Measurements from ENCODE around the gene TMEM132D. TPM values are rescaled to one million over a fixed set of nuclear protein-coding genes. Genes with fewer than 3 reads are reported as not detected.
A peak's percentile ranks its signal among the peaks of the same experiment; 100 is the strongest.

The TMEM132D gene
- polyA plus RNA-seq, 1 donor = 1.2 TPM

DNA sequence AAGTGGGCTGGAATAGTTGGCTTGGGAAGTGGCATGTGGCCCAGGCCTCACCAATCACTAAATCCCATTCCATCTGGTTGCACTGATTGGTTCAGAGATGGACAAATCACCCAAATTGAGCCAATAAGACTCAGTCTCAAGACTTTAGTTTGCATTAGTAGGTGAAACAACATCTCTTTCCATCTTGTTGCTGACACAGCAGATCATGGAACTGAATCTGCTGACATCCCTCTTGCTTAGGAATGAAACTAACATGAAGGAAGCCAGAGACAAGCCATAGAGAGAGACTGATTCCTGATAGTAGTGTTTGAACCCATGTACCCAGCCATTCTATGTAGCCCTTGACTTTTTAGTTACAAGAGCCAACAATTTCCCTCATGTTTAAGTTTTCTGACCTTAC, 743.5 kb downstream of the TMEM132D start:
- no peak for DNase-seq

DNA sequence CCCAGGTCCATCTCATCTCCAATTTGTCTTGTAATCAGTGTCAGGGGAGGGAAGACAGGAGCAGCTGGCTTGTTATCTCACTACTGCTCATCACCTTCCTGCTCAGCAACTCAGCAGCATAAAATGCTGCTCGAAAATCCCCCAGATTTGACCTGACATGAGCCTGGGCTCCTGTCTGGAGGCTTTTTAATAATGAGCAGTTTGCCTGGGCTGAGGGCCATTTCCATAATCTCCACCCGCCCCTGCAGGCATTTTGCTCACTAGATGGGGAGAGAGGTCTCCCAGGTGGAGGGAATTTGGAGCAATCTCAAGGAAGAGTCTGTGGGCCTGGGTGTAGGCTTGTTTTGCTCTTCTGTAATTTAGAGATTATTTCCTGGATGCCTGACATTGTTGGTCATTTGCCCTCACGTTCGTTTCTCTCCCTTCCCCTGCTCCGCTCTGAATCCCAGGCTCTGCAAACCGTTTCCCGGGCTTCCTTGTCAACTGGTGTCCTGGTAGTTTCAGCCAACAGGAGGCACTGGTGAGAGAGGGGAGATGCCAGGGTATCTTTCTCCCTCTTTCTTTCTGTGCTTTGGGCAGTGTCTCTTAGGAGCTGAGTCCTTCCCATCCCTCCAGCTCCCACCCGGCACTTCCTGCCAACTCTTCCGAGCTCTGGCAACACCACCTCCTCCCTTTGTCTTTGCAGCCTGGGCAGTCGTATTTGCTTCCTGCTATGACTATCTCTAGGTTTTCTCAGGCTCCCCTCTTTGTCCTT, 751.3 kb downstream of the TMEM132D start:
- DNase-seq = peak; percentile 2

DNA sequence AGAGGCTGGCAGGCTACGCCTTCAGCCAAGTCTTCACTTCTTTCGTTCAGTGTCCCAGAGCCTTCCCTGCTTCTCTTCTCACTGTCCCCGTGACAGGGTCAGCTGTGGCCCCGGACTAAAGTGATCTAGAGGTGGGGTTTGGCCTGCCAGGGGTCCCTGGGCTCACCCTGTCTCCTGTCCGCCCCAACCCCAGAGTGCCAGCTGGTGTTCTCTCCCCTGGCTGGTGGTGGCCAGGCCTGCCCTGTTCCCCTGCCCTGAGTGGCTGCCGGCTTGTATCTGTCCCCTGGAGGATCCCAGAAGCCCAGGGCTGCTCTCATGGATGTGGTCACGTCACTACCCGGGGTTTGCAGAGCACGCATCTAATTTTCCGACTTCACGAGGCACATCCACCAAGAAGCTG, 753.1 kb downstream of the TMEM132D start:
- no peak for DNase-seq

DNA sequence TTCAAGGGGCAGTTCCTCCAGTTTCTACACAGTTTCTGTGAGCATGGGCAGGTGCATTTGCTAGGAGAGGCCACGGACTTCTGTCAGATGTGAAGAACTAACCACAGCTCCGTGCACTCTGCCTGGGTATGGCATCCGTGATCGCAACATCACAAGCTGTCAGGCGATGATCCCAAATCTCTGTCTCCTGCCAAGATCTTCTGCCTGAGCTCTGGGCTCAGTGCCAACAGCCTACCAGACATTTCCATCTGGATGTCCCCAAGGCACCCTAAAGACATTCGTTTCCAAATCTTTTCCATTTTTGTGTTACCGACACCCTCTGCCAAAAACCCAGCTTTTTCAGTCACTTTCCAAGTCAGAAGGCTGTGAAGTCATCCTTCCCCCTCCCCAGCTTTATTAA, 758.4 kb downstream of the TMEM132D start:
- no peak for DNase-seq

DNA sequence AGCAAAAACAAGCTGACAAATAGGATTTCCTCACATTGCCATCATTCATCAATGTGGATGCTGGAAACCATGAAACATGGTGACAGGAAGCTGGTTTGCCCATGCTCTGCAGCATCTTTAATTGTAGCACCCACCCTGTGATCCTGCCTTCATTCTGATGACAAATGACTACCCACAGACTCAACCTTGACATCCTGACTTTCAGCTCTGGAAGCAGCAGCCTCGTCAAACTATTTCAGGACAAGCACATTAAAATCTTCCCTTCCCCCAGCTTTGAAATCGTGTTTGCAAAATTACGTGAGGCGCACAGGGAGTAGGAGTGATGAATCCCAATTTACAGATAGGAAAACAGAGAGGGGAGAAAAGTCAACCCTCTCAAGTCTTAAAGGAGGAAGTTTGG, 765.0 kb downstream of the TMEM132D start:
- no peak for DNase-seq

DNA sequence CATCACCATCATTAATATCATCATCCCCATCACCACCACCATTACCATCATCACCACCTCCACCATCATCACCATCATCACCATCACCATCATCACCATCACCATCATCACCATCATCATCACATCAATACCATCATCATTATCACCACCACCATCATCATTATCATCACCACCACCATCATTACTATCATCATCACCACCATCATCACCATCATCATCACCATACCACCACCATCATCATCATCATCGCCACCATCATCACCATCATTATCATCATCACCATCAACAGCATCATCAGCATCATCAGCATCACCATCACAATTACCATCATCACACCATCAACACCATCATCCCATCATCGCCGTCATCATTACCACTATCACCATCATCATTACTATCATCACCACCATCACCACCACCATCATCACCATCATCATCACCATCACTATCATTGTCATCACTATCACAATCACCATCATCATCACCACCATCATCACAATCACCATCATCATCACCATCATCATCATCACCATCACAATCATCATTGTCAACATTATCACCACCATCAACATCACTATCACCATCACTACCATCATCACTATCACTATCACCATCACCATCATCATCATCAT, 767.0 kb downstream of the TMEM132D start:
- no peak for DNase-seq

DNA sequence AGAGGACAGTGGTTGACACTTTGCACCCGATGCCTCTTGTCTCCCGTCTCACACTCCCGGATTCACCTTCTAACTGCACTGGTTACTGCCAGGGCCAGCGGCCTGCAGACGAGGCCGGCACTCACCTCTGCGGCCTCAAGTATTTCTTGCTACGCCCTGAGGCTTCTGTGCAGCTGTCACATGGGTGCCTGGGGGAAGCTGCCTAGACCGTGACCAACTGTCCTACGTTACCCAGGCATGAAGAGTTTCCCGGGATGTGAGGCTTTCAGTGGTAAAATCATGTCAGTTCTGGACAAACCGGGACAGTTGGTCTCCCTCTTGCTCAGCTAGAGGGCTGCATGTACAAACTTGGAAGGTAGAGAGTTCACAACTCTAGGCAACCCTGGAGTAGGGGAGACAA, 776.1 kb downstream of the TMEM132D start:
- no peak for DNase-seq

DNA sequence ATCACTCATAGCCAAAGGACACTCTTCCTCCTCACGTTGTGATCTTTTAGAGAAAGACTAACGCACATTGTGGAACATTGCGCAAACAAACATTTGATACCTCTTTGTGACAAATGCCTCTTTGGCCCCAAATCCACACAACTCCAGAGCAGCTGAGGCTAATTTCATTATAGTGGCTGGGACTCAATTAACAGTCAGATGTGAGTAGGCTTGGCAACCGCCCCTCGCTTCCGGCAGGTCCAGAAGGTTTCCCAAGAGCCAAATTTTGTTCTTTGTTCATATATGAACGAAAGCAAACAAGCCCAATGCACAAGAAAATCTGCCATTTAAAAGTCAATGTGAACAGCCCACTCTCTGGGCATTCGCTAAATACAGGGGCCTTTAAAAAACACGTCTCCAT, 776.6 kb downstream of the TMEM132D start:
- DNase-seq = no peak

DNA sequence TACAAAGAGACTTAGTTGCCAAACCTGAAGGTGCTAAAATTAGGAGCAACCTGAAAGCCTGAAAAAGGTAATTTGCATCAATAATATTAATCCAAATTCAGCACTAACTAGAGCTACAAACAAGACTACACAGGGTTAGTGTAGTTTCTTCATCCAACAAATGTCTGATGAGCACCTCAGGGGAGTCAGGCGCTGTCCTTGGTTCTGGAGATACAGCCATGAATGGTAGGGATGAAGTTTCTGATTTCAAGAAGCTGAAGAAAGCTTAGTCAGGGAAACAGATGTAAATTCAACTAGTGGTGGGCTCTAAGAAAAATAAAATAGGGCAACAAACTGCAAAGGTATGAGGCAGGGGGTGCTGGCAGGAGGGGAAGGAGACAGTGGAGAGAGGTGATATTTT, 784.3 kb downstream of the TMEM132D start:
- DNase-seq = peak; percentile 7

DNA sequence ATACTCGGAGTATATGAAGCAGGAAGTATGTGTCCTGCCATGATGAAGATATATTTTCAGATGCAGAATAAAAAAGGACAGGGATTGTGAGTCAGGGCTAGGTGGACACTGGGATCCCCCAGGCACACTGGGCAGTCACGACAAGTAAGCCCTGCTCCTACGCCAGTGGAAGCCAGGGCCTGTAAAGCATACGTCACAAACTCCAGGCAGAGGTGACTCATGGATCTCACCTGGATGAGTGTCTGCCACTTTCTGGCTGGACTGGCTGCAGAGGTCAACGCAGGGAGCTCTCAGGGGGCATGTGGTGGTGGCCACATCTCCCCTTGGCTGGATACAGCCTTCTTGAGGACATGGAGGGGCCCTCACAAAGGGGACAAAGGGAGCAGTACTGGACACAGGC, 788.3 kb downstream of the TMEM132D start:
- no peak for DNase-seq

DNA sequence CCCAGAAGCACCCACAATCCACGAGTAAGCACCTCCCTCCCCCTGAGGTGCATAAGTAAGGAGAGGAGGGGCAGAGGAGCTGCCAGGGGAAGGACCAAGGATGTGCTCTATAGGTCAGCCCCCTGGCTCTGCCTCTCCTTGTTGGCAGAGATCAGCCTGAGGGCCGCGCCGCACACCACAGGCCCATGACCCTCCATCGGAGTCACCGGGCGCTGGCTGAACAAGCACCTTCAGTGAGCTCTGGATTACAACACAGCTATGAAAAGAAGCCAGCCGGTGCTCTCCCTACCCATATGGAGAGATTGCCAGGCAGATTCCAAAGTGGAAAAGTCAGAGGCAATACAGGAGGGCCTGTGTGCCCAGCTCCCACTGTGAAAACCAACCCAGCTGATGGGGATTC, 793.2 kb downstream of the TMEM132D start:
- no peak for DNase-seq

DNA sequence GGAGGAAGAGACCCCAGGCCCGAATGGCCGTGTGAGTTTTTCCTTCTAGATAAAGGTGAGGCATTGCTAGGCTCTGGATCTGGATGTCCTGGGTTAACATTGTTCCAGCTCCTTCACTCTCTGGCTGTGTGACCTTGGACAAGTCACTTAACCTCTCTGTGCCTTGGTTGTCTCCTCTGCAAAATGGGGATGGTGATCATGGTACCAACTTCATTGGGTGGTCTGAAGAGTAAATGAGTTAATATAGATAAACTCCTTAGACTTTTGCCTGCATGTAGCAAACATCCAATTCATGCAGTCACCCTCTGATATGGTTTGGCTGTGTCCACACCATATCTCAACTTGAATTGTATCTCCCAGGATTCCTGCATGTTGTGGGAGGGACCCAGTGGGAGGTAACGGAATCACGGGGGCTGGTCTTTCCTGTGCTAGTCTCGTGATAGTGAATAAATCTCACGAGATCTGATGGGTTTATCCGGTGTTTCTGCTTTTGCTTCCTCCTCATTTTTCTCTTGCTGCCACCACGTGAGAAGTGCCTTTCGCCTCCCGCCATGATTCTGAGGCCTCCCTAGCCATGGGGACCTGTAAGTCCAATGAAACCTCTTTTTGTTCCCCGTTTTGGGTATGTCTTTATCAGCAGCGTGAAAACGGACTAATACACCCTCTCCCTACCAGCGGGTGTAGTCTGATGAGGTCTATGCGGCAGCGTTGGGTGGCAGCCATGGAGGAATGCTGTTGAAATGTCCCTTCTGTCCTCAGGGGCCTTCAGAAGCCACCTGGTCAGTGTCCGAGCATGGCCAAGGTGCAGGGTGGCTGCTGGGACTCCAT, 794.4 kb downstream of the TMEM132D start:
- DNase-seq = no peak

DNA sequence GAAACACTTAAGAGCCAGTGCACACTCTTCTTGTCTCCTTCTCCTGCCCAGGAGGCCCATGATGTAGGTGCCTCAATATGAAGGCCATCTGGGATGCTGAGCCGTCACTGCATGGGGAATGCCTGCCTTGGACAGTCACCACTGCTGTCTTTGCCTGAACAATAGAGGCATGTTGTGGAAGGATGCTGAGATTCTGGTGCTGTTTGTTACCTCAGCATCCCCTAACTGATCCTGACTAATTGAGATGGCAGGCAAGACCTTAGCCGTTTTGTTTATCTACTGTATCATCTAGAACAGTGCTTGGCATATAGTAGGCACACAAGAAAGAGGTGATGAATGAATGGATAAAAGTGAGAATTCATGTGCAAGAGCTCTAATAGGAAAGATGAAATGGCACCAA, 797.1 kb downstream of the TMEM132D start:
- DNase-seq = no peak

DNA sequence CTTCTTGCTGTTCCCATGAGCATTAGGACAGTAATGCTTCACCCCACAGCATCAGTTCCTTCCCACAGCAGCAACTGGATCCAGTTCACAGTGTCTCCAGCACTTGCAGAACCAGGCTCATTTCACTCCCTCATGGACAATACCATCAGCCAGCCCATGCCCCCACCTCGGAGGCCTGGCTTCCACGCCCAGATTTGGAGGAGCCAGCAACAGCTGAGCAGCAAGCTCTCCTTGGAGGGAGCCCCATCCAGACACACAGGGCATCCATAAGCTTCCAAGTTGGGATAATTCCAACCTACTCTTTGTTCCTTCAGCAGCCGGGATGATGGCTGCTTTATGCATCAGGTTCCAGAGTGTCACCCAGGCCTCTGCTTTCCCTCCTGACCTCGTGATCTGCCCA, 800.6 kb downstream of the TMEM132D start:
- DNase-seq = peak; percentile 23

DNA sequence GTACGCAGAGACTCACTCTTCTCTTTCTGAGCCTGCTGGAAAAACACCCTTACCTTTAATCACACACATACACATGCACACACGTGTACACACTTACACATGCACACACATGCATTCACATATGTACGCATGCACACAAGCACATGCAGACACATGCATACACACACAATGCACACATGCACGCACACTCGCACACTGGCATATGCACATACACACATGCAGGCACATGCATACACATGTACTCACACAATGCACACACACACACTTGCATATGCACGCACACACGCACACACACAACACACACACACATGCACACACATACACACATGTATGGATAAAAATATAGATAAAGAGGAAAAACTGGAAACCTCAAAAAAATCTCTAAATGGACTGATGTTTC, 801.6 kb downstream of the TMEM132D start:
- DNase-seq = no peak

DNA sequence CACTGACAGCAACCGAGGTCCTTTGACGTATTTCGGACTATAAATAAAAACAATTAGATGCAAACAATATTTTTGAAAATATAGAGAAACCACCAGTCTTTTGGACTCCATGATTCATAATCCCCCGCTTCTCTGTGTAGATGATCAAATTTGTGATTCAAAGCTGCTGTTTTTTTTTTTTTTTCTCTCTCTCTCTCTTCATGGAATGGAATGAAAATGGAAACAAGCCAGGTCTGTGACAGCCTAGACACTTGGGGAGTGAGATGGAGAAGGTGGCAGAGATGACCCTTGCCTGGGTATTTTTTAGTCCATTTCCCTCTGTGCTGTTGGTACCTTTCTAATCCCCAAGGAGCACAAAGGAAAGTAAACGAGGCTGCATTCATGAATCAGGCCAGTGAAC, 802.0 kb downstream of the TMEM132D start:
- DNase-seq = no peak

DNA sequence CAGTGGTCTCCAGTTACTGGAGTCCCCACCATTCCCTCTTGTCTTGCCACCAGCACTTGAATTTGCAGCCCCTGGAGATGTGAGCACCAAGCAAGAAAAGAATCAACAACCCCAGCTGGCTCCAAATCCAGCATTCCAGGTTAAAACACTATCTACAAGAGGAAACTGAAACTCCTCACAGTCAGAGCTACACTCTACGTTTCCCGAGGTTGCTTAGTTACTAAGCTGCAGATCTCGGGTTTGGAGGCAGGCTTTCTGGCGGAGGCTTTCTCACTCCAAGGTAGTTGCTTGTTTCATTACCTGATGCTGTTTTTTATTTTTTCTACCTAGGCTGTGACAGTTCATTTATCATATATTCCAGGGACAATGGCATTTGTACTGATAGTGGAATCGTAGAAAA, 802.4 kb downstream of the TMEM132D start:
- no peak for DNase-seq

DNA sequence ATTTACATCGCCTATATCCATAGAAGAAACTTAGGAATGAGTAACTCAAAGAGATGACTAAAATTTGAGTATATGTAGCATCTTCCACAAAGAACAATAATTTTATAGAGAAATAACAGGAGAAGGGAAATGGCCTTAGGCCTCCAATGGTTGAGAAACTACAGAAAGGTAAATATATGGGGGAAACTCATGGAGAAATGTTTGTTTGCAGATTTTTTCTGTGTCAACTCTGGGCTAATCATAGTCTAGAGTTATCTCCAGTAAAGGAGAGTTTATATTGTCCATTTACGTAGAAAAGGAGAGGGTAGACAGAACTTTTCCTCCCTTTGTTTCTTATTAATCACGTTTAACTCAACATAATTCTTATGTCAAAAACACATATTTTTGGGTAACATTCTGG, 806.4 kb downstream of the TMEM132D start:
- DNase-seq = no peak

DNA sequence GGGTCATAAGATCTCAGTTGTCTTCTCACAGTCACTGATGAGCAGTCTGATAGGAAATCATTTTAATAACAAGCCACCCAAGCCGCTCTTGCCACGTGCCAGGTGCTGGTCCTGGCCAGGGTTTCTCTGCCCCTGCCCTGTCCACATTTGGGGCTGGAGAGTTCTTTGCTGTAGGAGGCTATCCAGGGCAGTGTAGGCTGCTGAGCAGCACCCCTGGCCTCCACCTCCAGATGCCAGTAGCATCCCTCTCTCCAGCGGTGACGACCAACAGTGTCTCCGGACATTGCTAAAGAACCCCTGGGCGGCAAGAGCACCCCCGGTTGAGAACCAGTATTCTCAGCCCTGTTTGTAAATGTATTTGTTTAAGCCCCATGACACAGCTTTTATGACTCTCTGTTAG, 806.9 kb downstream of the TMEM132D start:
- DNase-seq = no peak

DNA sequence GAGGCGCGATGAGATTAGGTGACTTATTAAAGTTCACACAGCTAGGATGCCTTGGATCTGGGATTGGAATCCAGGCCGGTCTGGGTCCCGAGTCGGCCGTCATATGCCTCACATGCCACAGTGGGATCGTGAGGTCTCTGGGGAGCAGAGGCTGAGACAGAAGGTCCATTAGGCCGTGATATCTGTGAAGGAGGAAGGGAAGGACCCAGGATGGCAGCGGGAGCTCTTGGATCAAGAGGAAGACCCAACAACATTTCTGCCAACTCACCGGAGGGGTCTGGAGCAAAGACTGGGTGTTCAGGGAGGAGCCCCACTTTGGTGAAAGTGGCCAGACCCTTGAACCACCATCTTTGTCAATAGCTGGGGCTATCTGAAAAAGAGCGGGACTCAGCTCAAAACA, 807.6 kb downstream of the TMEM132D start:
- no peak for DNase-seq

DNA sequence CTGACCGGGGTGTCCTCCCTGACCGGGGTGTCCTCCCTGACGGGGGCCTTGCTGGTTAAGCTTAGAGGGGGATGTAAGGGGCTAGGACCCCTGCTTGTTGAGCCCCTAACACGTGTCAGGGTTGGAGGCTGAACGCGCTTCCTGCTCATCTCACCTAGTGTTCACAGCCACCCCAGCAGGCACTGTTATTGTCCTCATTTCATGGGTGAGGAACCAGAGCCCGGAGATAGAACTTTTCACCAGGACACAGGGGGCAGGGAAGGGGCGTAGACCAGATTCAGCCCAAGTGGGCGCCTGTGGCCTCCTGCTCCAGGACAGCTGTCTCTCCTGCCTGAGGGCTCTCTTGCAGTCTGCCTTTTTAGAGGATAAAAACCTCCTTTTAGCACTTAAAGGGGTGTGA, 814.2 kb downstream of the TMEM132D start:
- DNase-seq = no peak

DNA sequence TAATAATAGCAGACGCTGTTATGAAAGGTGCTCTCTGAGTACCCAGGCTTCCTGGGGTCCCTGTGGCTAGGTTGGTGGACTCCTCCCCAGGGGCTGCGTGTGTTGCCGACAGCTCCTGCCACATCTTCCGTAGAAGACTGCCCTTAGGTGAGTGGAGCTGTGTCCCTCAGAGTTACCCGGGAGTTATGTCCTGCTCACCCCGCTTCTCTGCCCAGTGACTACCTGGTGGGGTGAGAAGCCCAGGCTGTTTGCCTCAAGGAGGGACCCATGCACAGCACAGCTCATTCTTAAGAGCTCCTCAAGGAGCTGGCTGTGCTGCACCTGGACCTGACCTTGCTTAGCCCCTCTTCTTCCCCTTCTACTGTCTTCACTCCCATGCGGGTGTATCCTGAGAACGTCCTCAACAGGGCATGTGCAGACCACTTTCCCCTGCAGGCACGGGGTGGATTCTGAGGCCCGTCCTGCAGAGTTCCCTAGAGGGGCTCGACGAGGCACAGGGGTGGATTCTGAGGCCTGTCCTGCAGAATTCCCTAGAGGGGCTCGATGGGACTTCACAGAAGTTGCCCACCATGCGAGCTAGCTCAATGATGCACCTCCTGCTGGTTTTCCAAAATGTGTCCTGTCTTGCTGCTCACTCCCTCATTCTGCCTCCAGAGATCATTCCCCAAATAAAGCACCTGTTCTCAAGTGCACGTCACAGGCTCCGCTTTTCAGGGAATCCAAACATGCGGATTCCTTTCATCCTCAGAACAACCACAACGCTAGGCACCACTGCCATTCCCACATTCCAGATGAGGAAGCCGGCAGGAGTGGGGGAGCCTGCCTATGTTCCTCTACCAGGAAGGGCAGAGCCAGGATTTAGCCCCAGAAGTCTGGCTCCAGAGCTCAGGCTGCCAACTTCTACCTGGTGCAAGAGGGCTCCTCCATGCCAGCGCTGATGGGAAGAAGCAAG, 818.7 kb downstream of the TMEM132D start:
- DNase-seq = no peak
